ENCODE measurements around the gene POLR3GL.
"Not testable (repeated sequence)": the region's sequence is repeated elsewhere in the genome, so short reads cannot be mapped to it uniquely, and the experiment has no call there.

- not testable (repeated sequence) for TF ChIP-seq POLR2A, TCF12 (IDR thresholded peaks at IDR 0.05; ENCODE audit: low read depth, low read length)
Measured at GRCh38 chr1:145920297-145920696, 44.2 kb upstream of the POLR3GL start.

Data from GM12878 (cell line).